ENCODE results near the gene SH3BP5.

Gene SH3BP5

GRCh38 chr3:15321349-15321748 lies 11.0 kb downstream of the SH3BP5 start:
- no peak for DNase-seq

- DNase-seq, result no peak
These were observed 12.8 kb downstream of the SH3BP5 start for GRCh38 chr3:15319575-15319974.

GRCh38 chr3:15319136-15319535 lies 13.2 kb downstream of the SH3BP5 start:
- no peak for DNase-seq

- no peak for DNase-seq
These were observed 13.7 kb downstream of the SH3BP5 start for GRCh38 chr3:15318661-15319060.

GRCh38 chr3:15316998-15317435 lies 15.4 kb downstream of the SH3BP5 start:
- no peak for DNase-seq

GRCh38 chr3:15315003-15315402 lies 17.4 kb downstream of the SH3BP5 start:
- DNase-seq, result no peak

- DNase-seq, result no peak
These were observed 18.1 kb downstream of the SH3BP5 start for GRCh38 chr3:15314276-15314675.

GRCh38 chr3:15313461-15313860 lies 18.9 kb downstream of the SH3BP5 start:
- DNase-seq, result no peak

- DNase-seq, result no peak
These were observed 19.8 kb downstream of the SH3BP5 start for GRCh38 chr3:15312550-15312949.

GRCh38 chr3:15310491-15311370 lies 21.7 kb downstream of the SH3BP5 start:
- no peak for DNase-seq

- DNase-seq, result no peak
These were observed 22.6 kb downstream of the SH3BP5 start for GRCh38 chr3:15309662-15310335.

- DNase-seq, result no peak
These were observed 24.8 kb downstream of the SH3BP5 start for GRCh38 chr3:15307580-15307979.

- no peak for DNase-seq
These were observed 25.4 kb downstream of the SH3BP5 start for GRCh38 chr3:15306979-15307359.

GRCh38 chr3:15305359-15305844 lies 27.0 kb downstream of the SH3BP5 start:
- DNase-seq, result no peak

GRCh38 chr3:15303728-15304127 lies 28.7 kb downstream of the SH3BP5 start:
- no peak for DNase-seq

- no peak for DNase-seq
These were observed 29.2 kb downstream of the SH3BP5 start for GRCh38 chr3:15303216-15303615.

- DNase-seq, result no peak
These were observed 30.6 kb downstream of the SH3BP5 start for GRCh38 chr3:15301761-15302160.

GRCh38 chr3:15300323-15301078 lies 31.9 kb downstream of the SH3BP5 start:
- DNase-seq, result no peak

GRCh38 chr3:15299036-15299435 lies 33.4 kb downstream of the SH3BP5 start:
- DNase-seq, result peak; percentile 77

- no peak for DNase-seq
These were observed 33.9 kb downstream of the SH3BP5 start for GRCh38 chr3:15298504-15298903.

- no peak for DNase-seq
These were observed 34.6 kb downstream of the SH3BP5 start for GRCh38 chr3:15297608-15298350.

- DNase-seq, result peak; percentile 40
These were observed 36.9 kb downstream of the SH3BP5 start for GRCh38 chr3:15295506-15295905.

GRCh38 chr3:15294929-15295328 lies 37.5 kb downstream of the SH3BP5 start:
- no peak for DNase-seq
